ENCODE results near the gene GALNT6.

The GALNT6 gene

GRCh38 chr12:51381226-51382079, 9.8 kb downstream of the GALNT6 start:
- DNase-seq (ENCODE audit: low read depth, low spot score), result no peak

GRCh38 chr12:51379571-51379970, 11.6 kb downstream of the GALNT6 start:
- DNase-seq (ENCODE audit: low read depth, low spot score), result no peak

- DNase-seq (ENCODE audit: low read depth, low spot score), result no peak
Measured at GRCh38 chr12:51378749-51379148, 12.5 kb downstream of the GALNT6 start.

- DNase-seq (ENCODE audit: low read depth, low spot score), result no peak
Measured at GRCh38 chr12:51377099-51377984, 13.9 kb downstream of the GALNT6 start.

GRCh38 chr12:51374856-51375255, 16.4 kb downstream of the GALNT6 start:
- DNase-seq (ENCODE audit: low read depth, low spot score), result no peak

GRCh38 chr12:51374361-51374760, 16.8 kb downstream of the GALNT6 start:
- no peak for DNase-seq (ENCODE audit: low read depth, low spot score)

GRCh38 chr12:51373187-51373586, 18.0 kb downstream of the GALNT6 start:
- no peak for DNase-seq (ENCODE audit: low read depth, low spot score)

GRCh38 chr12:51372021-51372420, 19.2 kb downstream of the GALNT6 start:
- DNase-seq (ENCODE audit: low read depth, low spot score), result no peak

- DNase-seq (ENCODE audit: low read depth, low spot score), result peak; percentile 71
Measured at GRCh38 chr12:51371295-51371953, 19.8 kb downstream of the GALNT6 start.

- no peak for DNase-seq (ENCODE audit: low read depth, low spot score)
Measured at GRCh38 chr12:51370667-51371066, 20.5 kb downstream of the GALNT6 start.

- no peak for DNase-seq (ENCODE audit: low read depth, low spot score)
Measured at GRCh38 chr12:51369581-51369980, 21.6 kb downstream of the GALNT6 start.

- DNase-seq (ENCODE audit: low read depth, low spot score), result no peak
Measured at GRCh38 chr12:51368640-51369517, 22.3 kb downstream of the GALNT6 start.

GRCh38 chr12:51365276-51365675, 25.9 kb downstream of the GALNT6 start:
- DNase-seq (ENCODE audit: low read depth, low spot score), result no peak

GRCh38 chr12:51364001-51364400, 27.2 kb downstream of the GALNT6 start:
- DNase-seq (ENCODE audit: low read depth, low spot score), result no peak

GRCh38 chr12:51362747-51363342, 28.4 kb downstream of the GALNT6 start:
- DNase-seq (ENCODE audit: low read depth, low spot score), result no peak

GRCh38 chr12:51362307-51362706, 28.9 kb downstream of the GALNT6 start:
- DNase-seq (ENCODE audit: low read depth, low spot score), result no peak

- DNase-seq (ENCODE audit: low read depth, low spot score), result no peak
Measured at GRCh38 chr12:51361161-51362016, 29.8 kb downstream of the GALNT6 start.

GRCh38 chr12:51360315-51360714, 30.9 kb downstream of the GALNT6 start:
- no peak for DNase-seq (ENCODE audit: low read depth, low spot score)

- no peak for DNase-seq (ENCODE audit: low read depth, low spot score)
Measured at GRCh38 chr12:51359851-51360250, 31.4 kb downstream of the GALNT6 start.

- no peak for DNase-seq (ENCODE audit: low read depth, low spot score)
Measured at GRCh38 chr12:51358496-51358895, 32.7 kb downstream of the GALNT6 start.

All from brain pericyte (primary cell).